CD4-positive, alpha-beta T cell (primary cell): ENCODE measurements around the gene CYFIP1. TPM values are rescaled to one million over a fixed set of nuclear protein-coding genes. Genes with fewer than 3 reads are reported as not detected.

Experiments used
- ATAC-seq: fragments of 200-7000 bp; cut with Tn5 transposase; one replicate; pipeline ENCODE4 v1.10.0; 2022; ENCODE audit warnings: mild to moderate bottlenecking; ENCODE audit not compliant: poor library complexity
- CTCF ChIA-PET: fragments of 350-600 bp; sonication (Branson Sonifier 250); formaldehyde crosslinking; loops from one replicate; lab custom pipeline; 2021; ENCODE audit warnings: antibody characterized with exemption, inconsistent platforms; lab: Charles Lee
- POLR2A ChIA-PET: fragments of 350-600 bp; sonication (Branson Sonifier 250); formaldehyde crosslinking; loops from one replicate; lab custom pipeline; 2021; ENCODE audit warnings: antibody characterized with exemption, inconsistent platforms; lab: Charles Lee
- DNase-seq, 14 experiments: peaks; one replicate each; pipeline ENCODE4 v3.0.0-alpha.2; 2013 to 2020; ENCODE audit warnings: mixed read lengths in 2 of 14
- H3K27ac ChIP-seq, 2 donors: one replicate each; pipeline versions ENCODE4 v1.5.1 to v1.7.0; 2013; ENCODE audit warnings: low read length in 2 of 2, low read depth in 1 of 2, mild to moderate bottlenecking in 1 of 2
- H3K27me3 ChIP-seq, 2 experiments: 1 replicate in 1 of 2; 2 replicates in 1 of 2; pipeline versions ENCODE4 v1.6.1 to v1.7.0; 2013; ENCODE audit warnings: low read length in 2 of 2, control low read depth in 1 of 2, mild to moderate bottlenecking in 1 of 2, moderate library complexity in 1 of 2; ENCODE audit not compliant: insufficient read depth in 2 of 2, control insufficient read depth in 1 of 2
- H3K36me3 ChIP-seq: one replicate; pipeline ENCODE4 v1.6.1; 2013; ENCODE audit warnings: low read length, control low read depth; ENCODE audit not compliant: insufficient read depth
- H3K4me1 ChIP-seq: one replicate; pipeline ENCODE4 v1.6.1; 2013; ENCODE audit warnings: low read length, control low read depth; ENCODE audit not compliant: insufficient read depth
- H3K4me3 ChIP-seq: one replicate; pipeline ENCODE4 v1.5.1; 2013; ENCODE audit warnings: mild to moderate bottlenecking, low read length, moderate library complexity
- H3K9me3 ChIP-seq, 2 experiments: 1 replicate in 1 of 2; 2 replicates in 1 of 2; pipeline versions ENCODE4 v1.6.1 to v1.7.0; 2013; ENCODE audit warnings: low read length in 2 of 2, mild to moderate bottlenecking in 2 of 2, control low read depth in 1 of 2, moderate library complexity in 1 of 2; ENCODE audit not compliant: control insufficient read depth in 1 of 2, insufficient read depth in 1 of 2
- H3K27ac Mint-ChIP-seq: one replicate; pipeline ENCODE4 v1.8.0; 2020; ENCODE audit warnings: mixed read lengths
- H3K27me3 Mint-ChIP-seq: one replicate; pipeline ENCODE4 v1.8.0; 2021; ENCODE audit warnings: mixed read lengths
- H3K36me3 Mint-ChIP-seq: one replicate; pipeline ENCODE4 v1.8.0; 2021; ENCODE audit warnings: low read depth, mixed read lengths
- H3K4me1 Mint-ChIP-seq: one replicate; pipeline ENCODE4 v1.8.0; 2021; ENCODE audit warnings: low read depth, mixed read lengths
- H3K4me3 Mint-ChIP-seq: one replicate; pipeline ENCODE4 v1.8.0; 2020; ENCODE audit warnings: mild to moderate bottlenecking, mixed read lengths
- H3K9me3 Mint-ChIP-seq: one replicate; pipeline ENCODE4 v1.8.0; 2020; ENCODE audit warnings: mixed read lengths
- CTCF ChIP-seq: fragments of 200-600 bp; IDR thresholded peaks from one replicate; pipeline ENCODE4 v1.8.0; 2022; ENCODE audit warnings: antibody characterized with exemption, mild to moderate bottlenecking
- intact Hi-C, 2 experiments: fragments of 100-400 bp; cut with DNase I in 1 of 2; cut with micrococcal nuclease in 1 of 2; formaldehyde crosslinking; loops; one replicate each; pipeline versions ENCODE4 v1.15.1 to v1.9.0; 2023 to 2025; cut with DNase I, micrococcal nuclease
- total RNA-seq, 174 experiments: library from RNA in 2 of 174; stranded (reverse) in 2 of 174; gene quantifications; one replicate each; pipeline ENCODE4 v1.2.3 and lab custom pipeline; 2021 to 2026

Gene CYFIP1
- total RNA-seq, 2 experiments from 2014 or later, result 3.2 to 4.4 TPM

GRCh38 chr15:22918056-22918455 is 62.1 kb downstream of the CYFIP1 start:
- H3K9me3 Mint-ChIP-seq, result no peaks in the 10 kb centered on the region
- Histone ChIP-seq H3K27ac (no peak overlapping the region), H3K36me3 (no peaks in the 10 kb centered on the region), H3K27me3 (no peaks in the 10 kb centered on the region), H3K4me1 (no peaks in the 10 kb centered on the region), H3K4me3 (no peak overlapping the region), H3K9me3 (no peaks in the 10 kb centered on the region)
- no peak for DNase-seq
- H3K4me3 Mint-ChIP-seq, result no peak overlapping the region
- CTCF ChIA-PET, result no interaction called here
- no peaks in the 10 kb centered on the region for H3K36me3 Mint-ChIP-seq
- no peak for ATAC-seq
- no peak for TF ChIP-seq CTCF
- no peaks in the 10 kb centered on the region for H3K27me3 Mint-ChIP-seq
- intact Hi-C loops, result no loop called here
- H3K4me1 Mint-ChIP-seq, result no peaks in the 10 kb centered on the region
- no peak overlapping the region for H3K27ac Mint-ChIP-seq
- POLR2A ChIA-PET, result no interaction called here

DNA sequence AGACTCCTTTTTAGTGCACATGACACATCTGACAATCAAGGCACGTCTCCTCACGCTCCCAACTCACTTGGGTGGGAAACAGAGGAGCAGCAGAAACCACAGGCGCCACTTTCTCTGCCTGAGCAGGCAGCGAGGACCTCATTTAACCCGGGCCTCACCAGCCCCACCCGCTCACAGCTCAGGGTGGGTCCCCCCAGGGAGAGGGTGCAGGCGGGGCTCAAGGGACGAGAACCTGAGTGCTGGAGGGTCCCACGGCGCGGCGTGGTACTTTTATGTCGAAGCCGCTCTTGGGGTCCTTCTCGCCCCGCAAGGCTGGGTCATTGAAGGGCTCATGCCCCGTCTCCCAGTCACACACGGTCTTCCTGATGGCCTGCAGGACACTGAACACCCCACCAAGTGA is 62.6 kb downstream of the CYFIP1 start:
- no peak for ATAC-seq
- POLR2A ChIA-PET, result no interaction called here
- no peaks in the 10 kb centered on the region for H3K4me1 Mint-ChIP-seq
- Histone ChIP-seq H3K9me3 (no peaks in the 10 kb centered on the region), H3K4me1 (no peaks in the 10 kb centered on the region), H3K27ac (no peak overlapping the region), H3K27me3 (no peaks in the 10 kb centered on the region), H3K36me3 (no peaks in the 10 kb centered on the region), H3K4me3 (no peak overlapping the region)
- no peak overlapping the region for H3K27ac Mint-ChIP-seq
- intact Hi-C loops, result no loop called here
- H3K36me3 Mint-ChIP-seq, result no peaks in the 10 kb centered on the region
- TF ChIP-seq CTCF, result no peak
- no peak for DNase-seq
- H3K27me3 Mint-ChIP-seq, result no peaks in the 10 kb centered on the region
- CTCF ChIA-PET, result no interaction called here
- H3K9me3 Mint-ChIP-seq, result no peaks in the 10 kb centered on the region
- no peak overlapping the region for H3K4me3 Mint-ChIP-seq

DNA sequence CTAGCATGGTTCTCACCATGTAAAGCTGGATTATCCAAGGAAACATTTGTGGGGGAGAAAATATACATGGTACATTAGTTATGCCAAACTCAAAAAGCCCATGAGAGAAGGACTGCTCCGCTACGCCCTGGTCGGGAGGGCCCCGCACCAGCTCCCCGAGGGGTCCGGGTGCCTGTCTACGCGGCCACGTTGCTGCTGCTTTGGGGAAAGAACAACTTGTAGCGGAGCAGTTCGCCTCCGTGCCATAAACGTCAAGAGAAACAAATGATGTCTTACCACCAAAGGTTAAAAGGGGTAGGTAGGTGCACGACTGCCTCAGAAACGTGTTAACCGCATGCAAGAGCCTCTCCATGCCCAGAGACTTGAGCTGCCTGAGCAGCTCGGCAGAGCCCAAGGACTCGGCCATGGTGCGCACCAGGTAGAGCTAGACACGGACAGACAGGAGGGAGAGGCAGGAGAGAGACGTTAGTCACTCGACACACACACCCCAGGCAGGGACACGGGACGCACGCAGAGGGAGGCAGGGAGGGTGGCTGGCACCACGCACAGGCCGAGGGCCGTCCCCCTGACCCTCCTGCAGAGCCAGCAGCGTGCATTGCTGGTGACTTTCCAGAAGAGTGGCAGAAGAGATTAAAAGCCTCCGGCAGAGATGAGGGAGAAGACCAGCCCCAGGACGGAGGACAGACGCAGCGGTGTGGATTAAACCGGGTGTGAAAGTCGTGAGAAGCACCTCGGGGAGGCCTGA is 63.4 kb downstream of the CYFIP1 start:
- no peak overlapping the region for H3K27ac ChIP-seq
- no peak for TF ChIP-seq CTCF
- intact Hi-C loops, result no loop called here
- H3K9me3 Mint-ChIP-seq, result no peaks in the 10 kb centered on the region
- no peaks in the 10 kb centered on the region for H3K9me3 ChIP-seq
- H3K27me3 ChIP-seq, result no peaks in the 10 kb centered on the region
- no peaks in the 10 kb centered on the region for H3K27me3 Mint-ChIP-seq
- H3K4me3 Mint-ChIP-seq, result no peak overlapping the region
- no peaks in the 10 kb centered on the region for H3K36me3 Mint-ChIP-seq
- no peak overlapping the region for H3K27ac Mint-ChIP-seq
- ChIA-PET CTCF (no interaction called here), POLR2A (no interaction called here)
- H3K4me3 ChIP-seq, result no peak overlapping the region
- H3K4me1 Mint-ChIP-seq, result no peaks in the 10 kb centered on the region
- no peaks in the 10 kb centered on the region for H3K36me3 ChIP-seq
- ATAC-seq, result no peak
- DNase-seq, result no peak
- H3K4me1 ChIP-seq, result no peaks in the 10 kb centered on the region
